ENCODE measurements around the gene C1orf53.
"Not testable (repeated sequence)": the region's sequence is repeated elsewhere in the genome, so short reads cannot be mapped to it uniquely, and the experiment has no call there.

Gene C1orf53

DNA sequence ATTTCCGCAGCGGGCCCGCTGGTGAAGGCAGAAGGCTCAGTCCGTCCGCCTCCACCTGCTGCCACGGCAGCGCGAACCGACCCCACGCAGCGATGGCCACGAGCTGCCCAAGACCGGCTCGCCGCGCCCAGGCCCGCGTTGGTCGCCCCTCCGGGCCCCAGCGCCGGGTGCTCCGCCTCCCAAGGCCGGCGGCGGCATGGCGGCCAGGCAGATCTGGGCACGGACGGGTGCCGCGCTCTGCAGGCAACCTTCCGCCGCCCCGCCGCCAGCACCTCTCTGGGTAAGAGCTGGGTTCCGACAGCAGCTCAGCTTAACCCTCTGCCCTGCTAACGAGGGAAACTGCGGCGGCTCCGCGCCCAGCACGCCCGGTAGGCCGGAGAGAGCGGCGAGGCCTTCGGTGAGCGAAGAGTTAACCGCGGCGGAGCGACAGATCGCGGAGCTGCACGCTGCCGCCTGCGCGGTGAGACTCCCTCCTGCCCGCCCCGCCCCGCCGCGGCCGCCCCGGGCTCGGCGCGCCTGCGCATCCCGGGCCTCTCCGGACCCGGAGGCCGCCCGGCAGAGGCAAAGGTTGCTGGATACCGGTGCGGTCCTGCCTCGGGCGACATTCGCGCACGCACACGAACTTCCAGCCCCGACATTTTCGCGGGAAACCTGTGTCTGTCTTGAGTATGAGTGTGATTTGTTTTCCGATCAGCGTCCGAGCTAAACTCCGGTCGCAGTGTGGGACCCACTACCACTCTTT is at the start of gene C1orf53:
Gene C1orf53 (plus strand): TSS at position 177 of the 742 bp plus-strand sequence. CDS start 20 bp downstream, at position 197.
- DNase-seq: peak; percentile 68

DNA sequence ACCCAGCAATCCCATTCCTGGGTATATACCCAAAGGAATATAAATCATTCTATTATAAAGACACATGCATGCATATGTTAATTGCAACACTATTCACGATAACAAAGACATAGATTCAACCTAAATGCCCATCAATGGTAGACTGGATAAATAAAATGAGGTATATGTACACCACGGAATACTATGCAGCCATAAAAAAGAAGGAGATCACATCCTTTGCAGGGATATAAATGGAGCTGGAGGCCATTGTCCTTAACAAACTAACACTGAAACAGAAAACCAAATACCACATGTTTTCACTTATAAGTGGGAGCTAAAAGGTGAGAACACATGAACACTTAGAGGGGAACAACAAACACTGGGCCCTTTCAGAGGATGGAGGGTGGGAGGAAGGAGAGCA is 46.7 kb upstream of the C1orf53 start:
- not testable (repeated sequence) for DNase-seq

DNA sequence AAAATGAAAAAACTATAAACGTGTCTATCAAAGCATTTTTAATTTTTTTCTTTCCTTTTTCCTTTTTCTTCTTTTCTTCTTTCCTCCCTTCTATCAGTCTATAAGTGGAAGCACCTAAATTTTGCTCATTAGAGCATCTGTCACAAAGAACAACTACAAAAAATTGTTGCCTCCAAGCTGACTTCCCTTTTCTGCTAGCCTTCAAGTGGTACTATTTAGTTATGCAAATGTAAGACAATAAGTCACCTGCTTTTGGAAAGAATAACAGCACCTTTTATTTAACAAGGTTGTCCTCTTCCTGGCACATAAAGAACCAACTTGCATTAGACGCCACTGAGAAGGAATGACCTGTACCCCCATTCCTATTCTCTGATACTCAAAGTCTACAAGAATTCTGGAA is 45.0 kb upstream of the C1orf53 start:
- no peak for DNase-seq

DNA sequence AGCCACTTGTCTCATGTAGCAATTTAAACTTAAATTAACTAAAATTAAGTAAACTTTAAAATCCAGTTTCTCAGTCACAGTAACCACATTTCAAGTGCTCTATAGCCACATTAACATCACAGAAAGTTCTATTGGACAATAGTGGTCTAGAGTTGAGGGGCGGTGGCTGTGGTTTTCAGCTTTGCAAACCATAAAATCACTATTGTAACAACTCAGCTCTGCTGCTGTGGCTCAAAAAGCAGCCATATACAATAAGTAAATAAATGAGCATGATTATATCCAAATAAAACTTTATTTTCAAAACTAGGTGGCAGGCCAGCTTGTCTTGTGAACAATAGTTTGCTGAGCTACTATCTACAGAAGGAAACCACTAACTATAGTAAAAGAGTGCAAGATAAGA is 43.4 kb upstream of the C1orf53 start:
- no peak for DNase-seq

DNA sequence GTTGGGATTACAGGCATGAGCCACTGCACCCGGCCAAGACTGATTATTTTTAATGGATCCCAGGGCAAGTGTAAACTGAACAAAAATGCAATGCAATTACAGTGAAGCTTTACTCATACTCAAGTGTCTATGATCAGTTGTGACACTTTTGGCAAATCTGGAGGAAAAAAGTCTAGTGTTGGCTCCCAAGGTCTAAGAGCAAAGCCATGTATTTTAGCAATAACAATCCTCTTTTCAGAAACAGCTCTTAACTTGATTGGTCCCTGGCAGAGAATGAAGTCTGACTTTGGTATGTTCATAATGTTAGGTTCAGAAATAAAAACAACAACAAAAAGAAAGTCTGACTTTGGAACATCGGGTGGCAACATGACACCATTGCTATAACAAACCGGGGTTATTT is 40.2 kb upstream of the C1orf53 start:
- DNase-seq: no peak

DNA sequence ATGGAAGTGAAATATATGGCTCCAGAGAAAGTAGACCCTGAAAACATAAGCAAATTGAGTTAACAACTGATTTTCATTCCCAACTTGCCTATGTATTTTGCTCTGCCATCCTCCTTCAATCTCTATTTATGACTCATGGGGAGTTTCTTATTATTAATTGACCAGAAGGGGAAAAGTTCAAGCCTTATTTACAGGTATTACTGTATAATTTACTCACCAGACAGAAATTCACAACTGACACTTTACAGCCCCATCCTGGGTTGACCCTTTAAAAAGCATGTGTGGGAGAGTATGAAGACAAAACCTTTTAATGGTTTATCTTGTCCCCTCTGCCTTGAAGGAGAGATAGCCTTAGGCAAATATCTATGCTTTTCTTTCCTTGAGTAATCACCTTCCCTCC is 39.8 kb upstream of the C1orf53 start:
- DNase-seq: no peak

DNA sequence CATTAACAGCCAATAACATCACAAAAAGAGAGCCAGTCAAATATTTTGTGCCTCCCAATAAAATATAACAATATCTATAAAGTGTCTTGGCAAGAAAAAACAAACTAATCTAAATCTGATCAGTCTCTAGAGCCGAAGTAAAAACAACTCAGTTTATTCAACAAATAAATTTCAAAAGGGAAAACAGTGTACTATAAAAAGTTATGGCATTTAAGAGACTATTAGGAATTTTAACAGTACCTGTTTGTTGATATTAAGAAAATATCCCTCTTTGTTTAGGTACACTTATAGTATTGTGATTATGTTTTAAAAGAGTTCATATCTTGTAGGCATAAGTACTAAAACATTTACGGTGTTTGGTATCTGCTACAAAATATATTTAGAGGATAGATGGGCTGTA is 36.6 kb upstream of the C1orf53 start:
- no peak for DNase-seq

DNA sequence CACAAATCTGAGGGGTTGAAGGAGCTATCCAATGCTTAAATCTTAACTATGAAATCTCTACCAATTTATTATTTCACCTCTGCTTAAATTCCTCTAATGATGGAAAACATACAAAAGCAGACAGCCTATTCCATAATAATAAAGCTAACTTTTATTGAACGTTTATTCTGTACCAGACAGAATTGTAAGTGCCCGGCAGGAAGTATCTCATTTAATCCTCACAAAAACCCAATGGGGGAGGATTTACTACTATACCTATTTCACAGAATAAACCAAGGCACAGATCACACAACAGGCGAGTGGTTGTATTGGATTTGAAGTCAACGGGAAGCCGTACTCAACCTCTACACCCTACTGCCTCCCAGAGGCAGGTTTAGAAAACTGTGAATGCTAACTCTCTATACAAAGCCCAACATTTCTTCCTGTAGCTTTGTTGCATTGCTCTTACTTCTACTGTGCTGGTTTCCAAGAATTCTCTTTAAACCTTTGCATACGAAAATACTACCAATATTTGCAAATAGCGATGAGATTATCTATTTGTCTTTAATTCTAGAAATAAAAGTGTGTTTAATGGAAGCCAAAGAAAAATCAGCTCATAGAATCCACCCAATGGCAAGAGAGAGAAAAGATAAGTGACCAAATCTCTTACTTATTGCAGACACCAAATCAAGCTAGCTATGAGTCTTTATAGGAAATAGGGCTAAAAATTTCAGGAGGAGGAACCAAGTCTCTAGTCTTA is 33.5 kb upstream of the C1orf53 start:
- DNase-seq: no peak

DNA sequence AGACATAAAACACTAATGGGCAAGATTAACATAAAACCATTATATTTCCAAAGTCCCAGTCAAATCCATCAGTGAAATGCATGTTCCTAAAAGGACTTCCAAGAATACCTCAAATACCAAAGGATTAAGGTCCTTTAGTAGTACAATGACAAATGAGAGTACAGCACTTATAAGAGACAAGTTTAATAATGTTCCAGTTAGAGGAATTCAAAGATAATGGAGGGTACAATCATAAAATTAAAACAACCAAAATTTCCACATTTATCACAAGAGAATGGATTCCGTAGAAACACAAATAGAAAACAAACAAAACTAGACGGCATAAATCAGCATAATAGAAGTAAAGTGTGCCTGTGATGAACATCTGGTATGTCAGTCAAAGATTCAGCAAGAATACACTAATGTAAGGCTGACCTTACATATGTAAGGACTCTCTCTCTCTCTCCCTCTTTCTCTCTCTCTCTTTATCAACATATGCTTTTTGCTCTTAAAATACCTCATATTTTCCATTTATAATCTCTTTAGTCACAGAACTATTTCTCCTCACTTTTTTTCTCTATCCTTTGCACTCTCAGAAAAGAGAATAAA is 32.8 kb upstream of the C1orf53 start:
- DNase-seq: no peak

DNA sequence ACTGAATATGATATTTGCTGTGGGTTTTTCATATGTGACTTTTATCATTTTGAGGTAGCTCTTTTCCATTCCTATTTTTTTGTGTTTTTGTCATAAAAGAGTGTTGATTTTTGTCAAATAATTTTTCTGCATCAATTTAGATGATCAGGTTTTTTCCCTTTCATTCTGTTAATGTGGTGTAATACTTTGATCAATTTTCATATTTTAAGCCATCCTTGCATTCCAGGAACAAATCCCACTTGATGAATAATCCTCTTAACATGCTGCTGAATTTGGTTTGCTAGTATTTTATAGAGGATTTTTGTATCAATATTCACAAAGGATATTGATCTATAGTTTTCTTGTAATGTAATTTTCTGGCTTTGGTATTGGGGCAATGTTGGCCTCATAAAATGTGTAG is 25.5 kb upstream of the C1orf53 start:
- DNase-seq: no peak

DNA sequence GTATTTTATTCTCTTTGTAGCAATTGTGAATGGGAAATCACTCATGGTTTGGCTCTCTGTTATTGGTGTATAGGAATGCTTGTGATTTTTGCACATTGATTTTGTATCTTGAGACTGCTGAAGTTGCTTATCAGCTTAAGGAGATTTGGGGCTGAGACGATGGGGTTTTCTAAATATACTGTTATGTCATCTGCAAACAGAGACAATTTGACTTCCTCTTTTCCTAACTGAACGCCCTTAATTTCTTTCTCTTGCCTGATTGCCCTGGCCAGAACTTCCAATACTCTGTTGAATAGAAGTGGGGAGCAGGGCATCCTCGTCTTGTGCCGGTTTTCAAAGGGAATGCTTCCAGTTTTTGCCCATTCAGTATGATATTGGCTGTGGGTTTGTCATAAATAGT is 22.0 kb upstream of the C1orf53 start:
- DNase-seq: not testable (repeated sequence)

DNA sequence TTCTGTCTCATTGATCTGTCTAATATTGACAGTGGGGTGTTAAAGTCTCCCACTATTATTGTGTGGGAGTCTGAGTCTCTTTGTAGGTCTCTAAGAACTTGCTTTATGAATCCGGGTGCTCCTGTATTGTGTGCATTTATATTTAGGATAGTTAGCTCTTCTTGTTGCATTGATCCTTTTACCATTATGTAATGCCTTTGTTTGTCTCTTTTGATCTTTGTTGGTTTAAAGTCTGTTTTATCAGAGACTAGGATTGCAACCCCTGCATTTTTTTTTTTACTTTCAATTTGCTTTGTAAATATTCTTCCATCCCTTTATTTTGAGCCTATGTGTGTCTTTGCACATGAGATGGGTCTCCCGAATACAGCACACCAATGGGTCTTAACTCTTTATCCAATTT is 20.2 kb upstream of the C1orf53 start:
- DNase-seq: not testable (repeated sequence)

DNA sequence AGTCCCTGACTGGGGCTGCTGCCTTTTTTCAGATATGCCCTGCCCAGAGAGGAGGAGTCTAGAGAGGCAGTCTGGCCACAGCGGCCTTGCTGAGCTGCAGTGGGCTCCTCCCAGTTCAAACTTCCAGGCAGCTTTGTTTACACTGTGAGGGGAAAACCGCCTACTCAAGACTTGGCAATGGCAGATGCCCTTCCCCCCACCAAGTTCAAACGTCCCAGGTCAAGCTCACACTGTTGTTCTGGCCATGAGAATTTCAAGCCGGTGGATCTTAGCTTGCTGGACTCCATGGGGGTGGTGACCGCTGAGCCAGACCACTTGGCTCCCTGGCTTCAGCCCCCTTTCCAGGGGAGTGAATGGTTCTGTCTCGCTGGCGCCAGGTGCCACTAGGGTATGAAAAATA is 18.3 kb upstream of the C1orf53 start:
- no peak for DNase-seq

DNA sequence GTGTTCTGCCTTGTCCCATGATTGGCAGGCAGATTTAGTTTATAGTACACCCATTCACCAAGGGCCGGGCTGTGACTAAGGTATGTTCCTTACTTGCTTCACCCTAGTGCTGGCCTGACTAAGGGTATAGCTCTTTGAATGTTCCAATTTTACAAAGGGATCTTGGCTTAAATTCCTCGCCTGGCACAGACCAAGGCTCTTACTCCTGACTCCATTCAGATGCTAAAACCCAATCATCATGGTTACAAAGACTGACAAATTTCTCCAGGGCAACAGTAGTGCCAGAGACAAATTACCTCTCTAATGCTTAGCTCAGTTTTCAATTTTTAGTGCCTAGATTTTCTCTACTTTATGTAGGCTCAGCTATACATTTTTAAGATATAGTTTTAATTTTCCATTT is 11.5 kb upstream of the C1orf53 start:
- DNase-seq: no peak

DNA sequence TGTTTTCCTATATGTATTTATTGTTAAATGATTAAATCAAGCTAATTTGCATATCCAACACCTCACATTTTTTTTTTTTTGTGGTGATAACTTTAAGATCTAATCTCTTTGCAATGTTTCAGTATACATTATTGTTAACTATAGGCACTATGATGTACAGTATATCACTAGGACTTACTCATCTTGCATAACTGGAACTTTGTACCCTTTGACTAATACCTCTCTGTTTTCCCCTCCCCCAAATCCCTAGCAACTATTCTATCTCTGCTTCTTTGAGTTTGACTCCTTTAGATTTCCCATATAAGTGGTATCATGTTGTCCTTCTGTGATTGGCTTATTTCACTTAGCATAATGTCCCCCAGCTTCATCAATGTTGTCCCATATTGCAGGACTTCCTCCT is 9.7 kb upstream of the C1orf53 start:
- DNase-seq: no peak

DNA sequence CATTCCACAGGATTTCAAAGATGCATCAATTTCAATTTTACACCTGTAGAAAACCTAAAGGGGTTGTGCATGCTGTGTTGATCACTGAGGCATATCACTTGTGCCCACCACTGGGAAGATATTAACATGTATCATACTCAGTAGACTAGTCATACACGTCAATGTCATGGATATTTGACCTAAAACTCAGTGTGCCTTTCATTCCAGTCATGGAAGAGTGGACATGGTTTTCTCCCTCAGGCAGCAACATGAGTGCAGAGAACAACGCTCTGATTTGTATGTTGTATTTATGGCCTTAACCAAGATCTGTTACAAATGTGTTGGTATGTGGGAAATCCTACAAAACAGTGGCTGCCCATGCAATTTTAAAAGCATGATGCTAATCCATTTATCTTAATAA is 6.1 kb upstream of the C1orf53 start:
- no peak for DNase-seq

DNA sequence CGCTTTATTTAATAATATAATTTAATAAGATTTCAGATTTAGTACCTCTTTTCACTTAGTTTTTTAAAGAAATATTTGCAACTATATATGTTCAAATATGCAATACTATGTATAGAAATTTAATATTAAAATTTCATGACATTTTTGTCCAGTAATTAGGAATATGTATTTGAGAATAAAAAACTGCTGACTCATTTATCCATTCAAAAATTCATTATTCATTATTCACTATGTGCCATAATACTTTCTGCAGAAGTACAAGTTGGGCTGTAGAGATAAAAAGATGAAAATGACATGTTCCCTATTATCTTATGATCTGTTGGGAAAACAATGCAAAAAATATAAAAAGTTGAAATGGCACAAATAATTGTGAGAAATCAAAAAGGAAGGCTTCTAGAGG is 3.4 kb upstream of the C1orf53 start:
- no peak for DNase-seq

DNA sequence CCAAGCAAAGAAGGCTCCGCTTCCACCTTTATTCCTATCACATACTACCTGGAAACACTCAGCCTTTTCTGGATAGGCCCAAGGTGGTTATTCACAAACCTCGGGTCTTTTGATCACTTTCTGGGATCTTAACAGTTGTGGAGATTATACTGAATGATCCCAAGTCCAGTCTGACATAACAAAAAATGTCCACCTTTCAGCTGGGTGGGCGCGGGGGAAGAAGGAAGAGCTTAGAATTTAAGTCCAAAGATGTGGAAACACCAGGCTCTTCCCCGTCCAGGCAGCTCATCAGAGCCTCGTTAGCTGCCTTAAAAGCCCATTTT is 338 bp upstream of the C1orf53 start:
- no peak for DNase-seq

DNA sequence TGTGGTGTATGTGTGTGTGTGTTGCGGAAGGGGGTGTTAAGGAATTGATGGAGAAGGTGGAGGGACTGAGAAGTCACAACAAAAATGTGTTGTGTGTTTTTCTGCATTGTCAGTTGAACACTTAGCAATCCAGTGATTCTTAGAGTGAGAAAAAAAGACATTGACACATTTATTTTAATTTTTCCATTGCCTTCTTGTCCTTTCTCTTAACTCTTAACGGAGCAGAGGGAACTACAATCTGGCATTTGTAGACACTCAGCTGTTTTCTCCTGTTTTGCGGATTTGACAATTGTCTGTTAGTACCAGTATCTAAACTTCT is 725 bp downstream of the C1orf53 start:
- no peak for DNase-seq

DNA sequence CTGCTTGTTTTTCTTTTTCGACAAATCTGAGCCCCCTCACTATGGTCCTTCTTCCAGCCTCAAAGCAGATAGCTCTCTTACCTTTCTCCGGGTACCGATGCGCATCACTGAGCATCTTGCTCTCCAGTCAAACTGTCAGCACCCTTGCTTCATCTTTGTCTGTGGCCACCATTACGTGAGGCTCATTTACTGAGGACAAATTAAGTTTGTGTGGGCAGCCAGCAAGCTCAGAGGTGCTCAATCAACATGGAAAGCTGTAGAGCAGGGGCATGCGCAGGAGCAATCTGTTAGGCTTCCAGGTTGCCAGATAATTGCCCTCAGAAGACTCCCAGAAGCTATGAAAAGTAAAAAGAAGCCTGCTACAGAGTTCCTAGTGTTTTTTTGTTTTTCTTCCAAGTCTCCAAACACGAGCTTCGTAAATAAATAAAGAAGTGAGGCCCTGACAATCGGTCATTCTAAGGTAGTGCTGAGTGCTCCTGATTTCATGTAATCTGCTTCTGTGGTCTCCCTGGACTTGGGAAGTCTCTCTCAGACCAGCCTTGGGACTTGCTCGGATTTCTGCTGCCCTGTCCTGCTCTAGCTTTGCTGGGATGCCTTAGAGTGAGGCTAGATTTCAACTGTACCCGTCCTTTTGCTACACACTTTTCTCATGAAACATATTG is 1.8 kb downstream of the C1orf53 start:
- DNase-seq: no peak

DNA sequence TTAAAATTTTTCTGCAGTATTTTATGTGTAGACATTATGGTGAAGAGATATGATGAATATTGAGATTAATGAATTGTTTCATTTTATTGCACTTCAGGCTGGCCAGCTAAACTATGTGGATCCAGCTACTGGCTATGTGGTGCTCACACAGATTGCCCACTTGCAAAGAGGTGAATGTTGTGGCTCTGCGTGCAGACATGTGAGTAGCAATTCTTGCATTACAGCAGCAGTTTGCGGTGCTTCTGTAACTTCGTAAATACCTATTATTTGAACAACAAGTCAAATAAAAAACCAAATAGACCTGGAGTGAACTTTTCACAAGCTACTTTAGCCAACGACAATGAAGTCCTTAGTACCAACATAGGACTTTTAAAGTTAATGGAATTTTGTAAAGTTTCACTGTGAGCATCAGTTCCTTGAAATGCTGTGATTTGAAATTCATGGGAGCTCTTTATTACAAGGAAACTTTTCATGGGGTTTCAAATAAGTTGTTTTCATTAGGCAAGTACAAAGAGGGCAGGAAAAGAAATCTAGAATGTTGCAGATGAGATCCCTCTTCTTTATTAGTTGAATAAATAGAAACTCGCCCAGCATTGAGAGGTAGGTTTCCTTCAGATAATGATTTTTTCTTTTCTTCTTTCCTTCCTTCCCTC is 3.4 kb downstream of the C1orf53 start:
- no peak for DNase-seq

DNA sequence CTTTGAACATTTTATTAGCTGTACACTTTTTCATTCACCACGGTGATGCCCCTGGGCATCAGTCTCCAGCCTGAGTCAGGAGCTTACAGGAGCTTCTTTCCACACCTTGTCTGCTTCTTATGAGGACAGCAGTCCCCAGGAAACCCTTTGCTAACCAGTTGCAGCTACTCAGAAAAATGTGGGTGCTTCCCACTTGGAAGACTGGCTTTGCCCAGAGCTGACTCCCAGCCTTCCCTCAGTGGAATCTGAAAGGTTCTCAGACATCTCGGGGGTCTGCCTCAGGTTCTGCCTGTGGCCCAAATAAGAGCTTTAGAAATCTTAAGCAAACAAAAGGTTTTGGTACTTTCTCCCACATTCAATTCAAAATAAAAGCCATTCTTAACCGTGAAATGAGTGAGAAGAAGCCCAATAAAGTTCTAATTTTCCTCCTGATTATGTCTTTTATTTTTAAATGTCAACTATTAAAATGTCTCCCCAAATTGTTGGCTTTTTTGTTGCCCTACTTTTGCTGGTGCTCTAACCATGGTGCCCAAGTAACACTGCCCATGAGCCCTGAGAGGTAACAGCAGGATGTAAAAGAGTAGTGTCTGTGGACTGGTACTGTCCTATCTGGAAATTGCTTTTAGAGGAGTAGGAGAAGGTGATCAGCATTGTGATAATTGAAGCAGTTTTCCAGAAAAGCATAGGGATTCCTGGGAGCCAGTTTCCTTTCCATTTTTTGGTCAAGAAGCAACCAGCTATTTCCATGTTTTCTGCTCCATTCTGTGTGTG is 5.6 kb downstream of the C1orf53 start:
- DNase-seq: no peak
